Endothelial cell of umbilical vein (primary cell): ENCODE data around the gene AFTPH. TPM values are rescaled to one million over a fixed set of nuclear protein-coding genes. Genes with fewer than 3 reads are reported as not detected.

ENCODE experiments used
- BruUV-seq: library from RNA; stranded (reverse); fragments of 400-500 nt; replicated peaks from 2 replicates; lab custom pipeline; 2021; lab: Mats Ljungman, UMichigan
- CTCF ChIA-PET: fragments of 300-600, 350-600 bp; sonication (Branson Sonifier 250); formaldehyde crosslinking; loops from one replicate; lab custom pipeline; 2021; ENCODE audit warnings: antibody characterized with exemption, inconsistent platforms; lab: Charles Lee
- POLR2A ChIA-PET: fragments of 300-600, 350-600 bp; sonication (Branson Sonifier 250); formaldehyde crosslinking; loops from one replicate; lab custom pipeline; 2021; ENCODE audit warnings: antibody characterized with exemption, inconsistent platforms; lab: Charles Lee
- DNase-seq: peaks from one replicate; pipeline ENCODE4 v3.0.0-alpha.2; 2011; ENCODE audit warnings: low read depth, low spot score
- FAIRE-seq: peaks from 2 replicates; lab custom pipeline; 2011; peaks lifted over from hg19 to GRCh38; lab: Jason Lieb, UNC
- H2AFZ ChIP-seq: 2 replicates; pipeline ENCODE4 v1.6.0; 2012; ENCODE audit warnings: low read depth, low read length, control low read depth, inconsistent platforms
- H3K27ac ChIP-seq: 2 replicates; pipeline ENCODE4 v1.5.1; 2011; ENCODE audit warnings: low read depth, mild to moderate bottlenecking, control low read depth, low read length, moderate library complexity; ENCODE audit not compliant: insufficient read depth
- H3K27me3 ChIP-seq, 2 experiments: 2 replicates each; pipeline versions ENCODE4 v1.6.0 to v1.6.1; 2011; ENCODE audit warnings: low read length in 2 of 2, mixed read lengths in 1 of 2; ENCODE audit not compliant: control insufficient read depth in 2 of 2, insufficient read depth in 2 of 2
- H3K36me3 ChIP-seq, 2 experiments: 2 replicates in 1 of 2; 3 replicates in 1 of 2; pipeline ENCODE4 v1.5.1; 2011; ENCODE audit warnings: low read length in 2 of 2, mild to moderate bottlenecking in 1 of 2, moderate library complexity in 1 of 2; ENCODE audit not compliant: control insufficient read depth in 2 of 2, insufficient read depth in 2 of 2; ENCODE audit errors: extremely low read depth in 1 of 2
- H3K4me1 ChIP-seq: 3 replicates; pipeline ENCODE4 v1.5.1; 2011; ENCODE audit warnings: mild to moderate bottlenecking, low read length; ENCODE audit not compliant: control insufficient read depth, insufficient read depth; ENCODE audit errors: extremely low read depth
- H3K4me2 ChIP-seq: 2 replicates; pipeline ENCODE4 v1.6.1; 2011; ENCODE audit warnings: low read length, control low read depth, mixed read lengths; ENCODE audit not compliant: insufficient read depth
- H3K4me3 ChIP-seq, 3 experiments: fragments of 200-600 bp in 1 of 3; sonication (generic), shearing (Covaris generic) in 1 of 3; replicated peaks in 1 of 3; 2 replicates each; pipeline ENCODE4 v1.5.1; 2011 to 2016; ENCODE audit warnings: control low read depth in 3 of 3, low read length in 3 of 3, mild to moderate bottlenecking in 2 of 3, inconsistent platforms in 1 of 3, low read depth in 1 of 3, moderate library complexity in 1 of 3; ENCODE audit not compliant: insufficient read depth in 1 of 3
- H3K79me2 ChIP-seq: 2 replicates; pipeline ENCODE4 v1.6.0; 2012; ENCODE audit warnings: low read length, inconsistent platforms; ENCODE audit not compliant: control insufficient read depth, insufficient read depth
- H3K9ac ChIP-seq: replicated peaks from 2 replicates; pipeline ENCODE3; 2011; ENCODE audit warnings: low read length, control low read depth; ENCODE audit not compliant: insufficient read depth; ENCODE audit errors: extremely low read depth
- H3K9me1 ChIP-seq: replicated peaks from 3 replicates; pipeline ENCODE4 v1.6.0; 2011; ENCODE audit warnings: mild to moderate bottlenecking, low read length; ENCODE audit not compliant: control insufficient read depth, insufficient read depth; ENCODE audit errors: extremely low read depth
- H3K9me3 ChIP-seq: replicated peaks from 2 replicates; pipeline ENCODE4 v1.5.1; 2012; ENCODE audit warnings: low read length, inconsistent platforms; ENCODE audit not compliant: control insufficient read depth, insufficient read depth
- H4K20me1 ChIP-seq: replicated peaks from 2 replicates; pipeline ENCODE3; 2011; ENCODE audit warnings: mild to moderate bottlenecking, low read length; ENCODE audit not compliant: control insufficient read depth, insufficient read depth; ENCODE audit errors: extremely low read depth
- FOS ChIP-seq: IDR thresholded peaks from 2 replicates; pipeline ENCODE4 v1.6.1; 2011; ENCODE audit warnings: mild to moderate bottlenecking, low read length, moderate library complexity, borderline replicate concordance; ENCODE audit not compliant: insufficient read depth
- GATA2 ChIP-seq: IDR thresholded peaks from 2 replicates; pipeline ENCODE4 v1.7.0; 2011; ENCODE audit warnings: low read depth, mild to moderate bottlenecking, moderate library complexity, mixed read lengths, low read length; ENCODE audit not compliant: insufficient read length, insufficient read depth
- JUN ChIP-seq: IDR thresholded peaks from 2 replicates; pipeline ENCODE4 v1.6.1; 2011; ENCODE audit warnings: borderline replicate concordance, low read depth; ENCODE audit not compliant: insufficient read length, insufficient read depth
- MYC ChIP-seq: IDR thresholded peaks from one replicate; pipeline ENCODE4 v1.6.1; 2011; ENCODE audit warnings: mild to moderate bottlenecking, low read depth, low read length
- POLR2AphosphoS5 ChIP-seq: IDR thresholded peaks from 2 replicates; pipeline ENCODE4 v1.6.1; 2012; ENCODE audit warnings: low read depth, mild to moderate bottlenecking, control low read depth, low read length, moderate library complexity; ENCODE audit not compliant: insufficient read depth
- dilution Hi-C: fragments of 300-500 bp; cut with MboI; formaldehyde crosslinking; loops from one replicate; pipeline ENCODE4 v1.15.0; 2019; ENCODE audit warnings: low sequenced_read_pairs; ENCODE audit not compliant: extremely low pct_ligation_motif_present
- intact Hi-C: fragments of 100-400 bp; cut with micrococcal nuclease; formaldehyde crosslinking; loops from one replicate; pipeline ENCODE4 v1.10.0; 2022
- polyA plus RNA-seq, 4 experiments: library from polyadenylated mRNA; depleted of rRNA in 3 of 4; stranded (reverse) in 3 of 4; unstranded in 1 of 4; fragments of >200 nt; gene quantifications; 2 replicates each; pipeline versions ENCODE4 v1.2.1 to v1.2.3, GENCODE V29; 2011 to 2012; ENCODE audit warnings: missing spikeins in 1 of 4
- total RNA-seq: library from RNA; stranded (reverse); gene quantifications from 2 replicates; pipeline ENCODE4 v1.2.3, GENCODE V29; 2021
- TF ChIP-seq, protein P1 (sequence below): IDR thresholded peaks from 2 replicates; pipeline ENCODE4 v1.6.1; 2011; ENCODE audit not compliant: insufficient read depth, insufficient read length

Gene AFTPH
- total and polyA plus RNA-seq, 2 donors (not counting 3 experiments of a cell fraction or from before 2014, with no cell fraction given): 6.9 to 15.3 TPM

DNA sequence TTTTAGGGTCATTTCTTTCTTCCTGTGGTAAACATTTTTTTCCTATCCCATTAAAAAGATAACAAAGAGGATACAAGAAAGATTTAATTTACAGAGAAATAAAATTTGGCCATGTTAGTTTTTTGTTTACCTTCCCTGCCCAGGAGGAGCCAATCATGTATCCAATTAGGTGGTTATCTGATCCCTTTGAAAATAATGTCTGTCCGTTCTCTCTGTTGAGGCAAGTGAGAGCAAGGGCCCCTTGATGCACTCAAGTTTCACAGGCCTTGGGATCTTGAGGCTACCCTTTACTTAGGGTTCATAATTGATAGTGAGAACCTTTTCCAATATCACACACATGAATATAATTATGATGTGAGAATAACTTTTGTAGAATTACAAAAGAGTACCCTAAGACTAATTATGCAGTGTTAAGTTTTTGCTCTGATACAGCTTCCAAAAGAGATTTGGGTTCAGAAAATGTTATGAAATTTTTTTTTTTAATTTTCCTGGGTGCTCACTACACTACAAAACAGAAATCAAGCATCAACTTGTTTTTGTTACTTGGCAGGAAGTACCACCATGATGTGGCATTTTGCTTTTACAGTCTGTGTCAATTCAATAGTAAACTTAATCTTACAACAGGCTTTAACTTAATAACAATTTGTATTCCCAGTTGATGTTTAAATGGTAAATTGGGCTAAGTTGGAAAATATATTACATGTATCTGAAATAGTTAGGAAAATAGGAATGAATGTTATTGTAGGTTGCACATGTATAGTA is 42.0 kb downstream of the AFTPH start:
- Histone ChIP-seq H3K4me3 (no peak overlapping the region), H3K9ac (no peak overlapping the region), H3K27ac (no peak overlapping the region), H3K27me3 (no peaks in the 10 kb centered on the region), H3K79me2 (no peaks in the 10 kb centered on the region), H3K4me2 (no peak overlapping the region), H3K36me3 (no peaks in the 10 kb centered on the region), H3K9me3 (no peaks in the 10 kb centered on the region), H3K9me1 (no peaks in the 10 kb centered on the region), H4K20me1 (no peaks in the 10 kb centered on the region), H3K4me1 (no peaks in the 10 kb centered on the region), H2AFZ (no peak overlapping the region)
- DNase-seq: no peak
- dilution Hi-C loops: no loop called here
- BruUV-seq: no TSS peak
- CTCF ChIA-PET: interaction anchor here (1.0 to 5.3 kb wide), 3 partner anchors 9 to 235 kb away, joined by 3 to 26 read pairs (median 5); partner anchors contain the start of gene AFTPH
- intact Hi-C loops: no loop called here
- POLR2A ChIA-PET: no interaction called here
- TF ChIP-seq, protein P1, sequence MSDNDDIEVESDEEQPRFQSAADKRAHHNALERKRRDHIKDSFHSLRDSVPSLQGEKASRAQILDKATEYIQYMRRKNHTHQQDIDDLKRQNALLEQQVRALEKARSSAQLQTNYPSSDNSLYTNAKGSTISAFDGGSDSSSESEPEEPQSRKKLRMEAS: no peak
- TF ChIP-seq POLR2AphosphoS5 (no peak), GATA2 (no peak), FOS (no peak)
- FAIRE-seq: no peak

DNA sequence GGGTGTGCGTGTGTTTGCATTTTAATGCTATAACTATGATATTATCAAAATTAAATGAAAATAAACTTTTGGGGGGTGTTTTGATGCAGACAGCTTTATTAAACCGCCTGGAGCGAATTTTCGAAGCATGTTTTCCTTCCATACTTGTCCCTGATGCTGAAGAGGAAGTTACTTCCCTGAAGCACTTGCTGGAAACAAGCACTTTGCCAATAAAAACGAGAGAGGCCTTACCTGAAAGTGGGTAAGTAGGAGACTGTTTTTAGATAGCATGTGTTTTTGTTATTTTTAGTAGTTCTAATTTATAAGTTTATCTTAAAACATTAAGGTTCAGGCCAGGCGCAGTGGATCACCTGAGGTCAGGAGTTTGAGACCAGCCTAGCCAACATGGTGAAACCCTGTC is 43.3 kb downstream of the AFTPH start:
- ChIA-PET POLR2A (no interaction called here), CTCF (interaction anchor here (2.3 to 5.3 kb wide), 2 partner anchors 45 to 237 kb away, joined by 10 to 26 read pairs; no protein-coding TSS in a partner anchor)
- dilution Hi-C loops (no loop called here), intact Hi-C loops (no loop called here)
- DNase-seq: no peak
- TF ChIP-seq MYC (no peak), POLR2AphosphoS5 (no peak), JUN (no peak)
- TF ChIP-seq, protein P1: no peak
- H3K36me3 ChIP-seq: no peaks in the 10 kb centered on the region
- H3K9me1 ChIP-seq: no peaks in the 10 kb centered on the region
- no peak overlapping the region for H3K4me3 ChIP-seq
- no peaks in the 10 kb centered on the region for H3K27me3 ChIP-seq
- no peaks in the 10 kb centered on the region for H3K9me3 ChIP-seq
- no peak for FAIRE-seq
- no peak overlapping the region for H3K4me2 ChIP-seq
- BruUV-seq: no TSS peak
- H3K9ac ChIP-seq: no peak overlapping the region
- H3K4me1 ChIP-seq: no peaks in the 10 kb centered on the region
- no peaks in the 10 kb centered on the region for H3K79me2 ChIP-seq
- H4K20me1 ChIP-seq: no peaks in the 10 kb centered on the region
- no peak overlapping the region for H3K27ac ChIP-seq
- H2AFZ ChIP-seq: no peak overlapping the region
